Stomach (tissue), 9 donors: ENCODE measurements around the gene KIF12. TPM values are rescaled to one million over a fixed set of nuclear protein-coding genes. Genes with fewer than 3 reads are reported as not detected.

Source experiments
- DNase-seq, 2 donors: peaks; one replicate each; pipeline versions ENCODE4 v3.0.0 to v3.0.0-alpha.2; 2013 to 2019
- H3K27ac ChIP-seq, 5 donors: fragments of 200-600 bp in 4 of 5; sonication (generic) in 4 of 5; one replicate each; pipeline ENCODE4 v1.5.1; 2013 to 2019; ENCODE audit warnings: mild to moderate bottlenecking in 1 of 5, moderate library complexity in 1 of 5
- H3K27me3 ChIP-seq, 3 donors: fragments of 200-600 bp; sonication (generic); one replicate each; pipeline ENCODE4 v1.5.1; 2017 to 2019; ENCODE audit warnings: mixed run types in 1 of 3
- H3K36me3 ChIP-seq, 4 donors: fragments of 200-600 bp; sonication (generic); 1 replicate in 3 of 4; 2 replicates in 1 of 4; pipeline ENCODE4 v1.5.1; 2016 to 2019
- H3K4me1 ChIP-seq, 4 donors: fragments of 200-600 bp; sonication (generic); one replicate each; pipeline ENCODE4 v1.5.1; 2016 to 2019
- H3K4me3 ChIP-seq, 4 donors: fragments of 200-600 bp; sonication (generic) in 3 of 4; one replicate each; pipeline ENCODE4 v1.5.1; 2016 to 2019; ENCODE audit warnings: mild to moderate bottlenecking in 1 of 4
- H3K9me3 ChIP-seq, 4 donors: fragments of 200-600 bp; sonication (generic); one replicate each; pipeline ENCODE4 v1.5.1; 2016 to 2019
- EP300 ChIP-seq: sonication (generic); formaldehyde crosslinking; IDR thresholded peaks from one replicate; pipeline ENCODE4 v1.6.1; 2017; ENCODE audit warnings: antibody characterized with exemption
- POLR2A ChIP-seq, 4 donors: fragments of 450-650 bp; IDR thresholded peaks; one replicate each; pipeline ENCODE4 v1.6.1; 2016; ENCODE audit warnings: antibody characterized with exemption in 4 of 4, control low read depth in 2 of 4, mild to moderate bottlenecking in 1 of 4, moderate library complexity in 1 of 4
- POLR2AphosphoS5 ChIP-seq, 3 donors: sonication (generic); formaldehyde crosslinking; IDR thresholded peaks; one replicate each; pipeline ENCODE4 v1.6.1; 2016; ENCODE audit warnings: antibody characterized with exemption in 3 of 3
- WGBS, 5 donors: extraction: QIAGEN DNeasy Blood & Tissue Kit in 3 of 5; methylation state at CpG; one replicate each; pipeline versions ENCODE4 v1.1.5 to v1.1.7; 2013 to 2018; 5-methylcytosine and 5-hydroxymethylcytosine counted together
- intact Hi-C: fragments of 100-400 bp; cut with DNase I; formaldehyde crosslinking; loops from one replicate; pipeline ENCODE4 v1.15.1; 2023; ENCODE audit warnings: low total_unique reads
- polyA plus RNA-seq, 3 donors: library from polyadenylated mRNA; stranded (reverse); fragments of 200-250 nt; gene quantifications; one replicate each; pipeline ENCODE4 v1.2.3, GENCODE V29; 2013
- total RNA-seq, 5 donors: library from RNA; depleted of rRNA; stranded (reverse); fragments of >200 nt; gene quantifications; one replicate each; pipeline versions ENCODE4 v1.1.0 to v1.2.3, GENCODE V29; 2014 to 2016
- TF ChIP-seq, protein P1 (sequence below), 7 experiments: fragments of 450-650 bp in 4 of 7; fragments of 200-600 bp in 3 of 7; sonication (generic) in 3 of 7; IDR thresholded peaks; one replicate each; pipeline ENCODE4 v1.5.1; 2016 to 2019; ENCODE audit warnings: antibody characterized with exemption in 7 of 7, control low read depth in 2 of 7, mild to moderate bottlenecking in 1 of 7
- donor health status: healthy with polysubstance abuse.
- donor health status: Bipolar disorder and iron deficiency.
- donor health status: healthy.

Gene KIF12
- total and polyA plus RNA-seq, 8 donors, result 3.9 to 79.4 (median 17.5) TPM

DNA sequence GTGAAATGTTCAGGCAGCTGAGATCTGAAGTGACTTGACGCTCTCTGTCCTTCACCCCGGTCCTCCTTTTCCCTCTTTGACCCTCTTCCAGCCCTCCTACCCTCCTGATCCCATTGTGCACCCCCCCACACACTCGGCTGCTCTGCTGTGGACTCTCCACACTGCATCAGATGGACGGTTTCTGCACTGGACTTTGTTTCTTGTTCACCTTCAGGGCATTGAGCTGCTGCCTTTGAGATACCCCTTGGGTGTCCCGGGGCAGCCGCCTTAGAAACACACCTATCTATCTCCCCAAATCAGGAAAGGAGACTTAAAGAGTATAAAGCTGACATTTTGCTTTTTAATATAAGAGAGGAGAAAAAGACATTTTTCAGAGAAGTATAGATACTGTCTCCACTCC, 48.4 kb downstream of the KIF12 start:
- no peak for DNase-seq
- 79 to 94% (median 92%) methylated on average over 6 of the region's 6 CpGs for WGBS, 5 donors
- Histone ChIP-seq H3K27me3 (no peaks in the 10 kb centered on the region), H3K9me3 (no peaks in the 10 kb centered on the region), H3K27ac (no peak overlapping the region), H3K36me3 (peaks cover 18 to 73% (median 54%) of the 10 kb centered on the region in 4 donors), H3K4me1 (no peaks in the 10 kb centered on the region), H3K4me3 (no peak overlapping the region)
- intact Hi-C loops, result no loop called here
- no peak for TF ChIP-seq POLR2A (IDR thresholded peaks at IDR 0.05)
- TF ChIP-seq, protein P1, sequence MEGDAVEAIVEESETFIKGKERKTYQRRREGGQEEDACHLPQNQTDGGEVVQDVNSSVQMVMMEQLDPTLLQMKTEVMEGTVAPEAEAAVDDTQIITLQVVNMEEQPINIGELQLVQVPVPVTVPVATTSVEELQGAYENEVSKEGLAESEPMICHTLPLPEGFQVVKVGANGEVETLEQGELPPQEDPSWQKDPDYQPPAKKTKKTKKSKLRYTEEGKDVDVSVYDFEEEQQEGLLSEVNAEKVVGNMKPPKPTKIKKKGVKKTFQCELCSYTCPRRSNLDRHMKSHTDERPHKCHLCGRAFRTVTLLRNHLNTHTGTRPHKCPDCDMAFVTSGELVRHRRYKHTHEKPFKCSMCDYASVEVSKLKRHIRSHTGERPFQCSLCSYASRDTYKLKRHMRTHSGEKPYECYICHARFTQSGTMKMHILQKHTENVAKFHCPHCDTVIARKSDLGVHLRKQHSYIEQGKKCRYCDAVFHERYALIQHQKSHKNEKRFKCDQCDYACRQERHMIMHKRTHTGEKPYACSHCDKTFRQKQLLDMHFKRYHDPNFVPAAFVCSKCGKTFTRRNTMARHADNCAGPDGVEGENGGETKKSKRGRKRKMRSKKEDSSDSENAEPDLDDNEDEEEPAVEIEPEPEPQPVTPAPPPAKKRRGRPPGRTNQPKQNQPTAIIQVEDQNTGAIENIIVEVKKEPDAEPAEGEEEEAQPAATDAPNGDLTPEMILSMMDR (IDR thresholded peaks at IDR 0.05), result no peak
- TF ChIP-seq EP300, result no peak
- TF ChIP-seq POLR2AphosphoS5 (IDR thresholded peaks at IDR 0.05), result no peak

DNA sequence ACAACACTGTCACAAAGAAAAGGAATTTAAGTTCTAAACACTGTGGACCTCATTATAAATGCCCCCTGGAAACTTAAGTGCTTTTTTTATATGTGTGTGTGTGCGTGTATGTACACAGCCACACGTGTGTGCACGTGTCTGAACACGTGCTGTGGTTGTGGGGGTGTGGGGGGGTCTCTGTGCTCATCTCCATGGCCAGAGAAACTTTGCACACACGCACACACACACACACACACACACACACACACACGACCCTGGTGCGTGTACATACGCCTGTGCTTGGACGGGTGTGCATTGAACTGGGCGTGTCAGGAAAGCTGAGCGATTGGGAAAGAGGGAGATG, 48.9 kb downstream of the KIF12 start:
- H3K4me3 ChIP-seq, result no peak overlapping the region
- H3K9me3 ChIP-seq, result no peaks in the 10 kb centered on the region
- H3K27ac ChIP-seq, result no peak overlapping the region
- H3K27me3 ChIP-seq, result no peaks in the 10 kb centered on the region
- intact Hi-C loops, result no loop called here
- DNase-seq, result no peak
- peaks cover 18 to 72% (median 54%) of the 10 kb centered on the region in 4 donors for H3K36me3 ChIP-seq
- TF ChIP-seq, protein P1 (IDR thresholded peaks at IDR 0.05), result no peak
- TF ChIP-seq POLR2A (IDR thresholded peaks at IDR 0.05) (no peak), EP300 (no peak)
- WGBS, 5 donors, result 55 to 79% (median 69%) methylated on average over 11 of the region's 11 CpGs
- H3K4me1 ChIP-seq, result no peaks in the 10 kb centered on the region

DNA sequence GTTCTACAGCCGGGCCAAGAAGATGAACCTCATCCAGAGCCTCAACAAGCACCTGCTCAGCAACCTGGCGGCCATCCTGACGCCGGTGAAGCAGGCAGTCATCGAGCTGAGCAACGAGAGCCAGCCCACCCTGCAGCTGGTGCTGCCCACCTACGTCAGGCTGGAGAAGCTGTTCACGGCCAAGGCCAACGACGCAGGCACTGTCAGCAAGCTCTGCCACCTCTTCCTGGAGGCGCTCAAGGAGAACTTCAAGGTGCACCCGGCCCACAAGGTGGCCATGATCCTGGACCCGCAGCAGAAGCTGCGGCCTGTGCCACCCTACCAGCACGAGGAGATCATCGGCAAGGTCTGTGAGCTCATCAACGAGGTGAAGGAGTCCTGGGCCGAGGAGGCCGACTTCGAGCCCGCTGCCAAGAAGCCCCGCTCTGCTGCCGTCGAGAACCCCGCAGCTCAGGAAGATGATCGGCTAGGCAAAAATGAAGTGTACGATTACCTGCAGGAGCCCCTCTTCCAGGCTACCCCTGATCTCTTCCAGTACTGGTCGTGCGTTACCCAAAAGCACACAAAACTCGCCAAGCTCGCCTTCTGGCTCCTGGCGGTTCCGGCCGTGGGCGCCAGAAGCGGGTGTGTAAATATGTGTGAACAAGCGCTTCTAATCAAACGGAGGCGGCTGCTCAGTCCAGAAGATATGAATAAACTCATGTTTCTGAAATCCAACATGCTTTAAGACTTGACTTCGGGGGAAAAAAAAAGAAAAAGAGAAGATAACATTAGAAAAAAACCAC, 49.5 kb downstream of the KIF12 start:
- TF ChIP-seq EP300 (no peak), POLR2A (IDR thresholded peaks at IDR 0.05) (no peak), POLR2AphosphoS5 (IDR thresholded peaks at IDR 0.05) (no peak)
- TF ChIP-seq, protein P1 (IDR thresholded peaks at IDR 0.05), result no peak
- WGBS, 5 donors, result 64 to 87% (median 76%) methylated on average over 26 to 40 of the region's 40 CpGs
- no peak overlapping the region for H3K27ac ChIP-seq
- H3K9me3 ChIP-seq, result no peaks in the 10 kb centered on the region
- H3K4me3 ChIP-seq, result no peak overlapping the region
- no peaks in the 10 kb centered on the region for H3K4me1 ChIP-seq
- H3K27me3 ChIP-seq, result no peaks in the 10 kb centered on the region
- no peak for DNase-seq
- H3K36me3 ChIP-seq, result peaks cover 18 to 66% (median 54%) of the 10 kb centered on the region in 4 donors
- intact Hi-C loops, result no loop called here

DNA sequence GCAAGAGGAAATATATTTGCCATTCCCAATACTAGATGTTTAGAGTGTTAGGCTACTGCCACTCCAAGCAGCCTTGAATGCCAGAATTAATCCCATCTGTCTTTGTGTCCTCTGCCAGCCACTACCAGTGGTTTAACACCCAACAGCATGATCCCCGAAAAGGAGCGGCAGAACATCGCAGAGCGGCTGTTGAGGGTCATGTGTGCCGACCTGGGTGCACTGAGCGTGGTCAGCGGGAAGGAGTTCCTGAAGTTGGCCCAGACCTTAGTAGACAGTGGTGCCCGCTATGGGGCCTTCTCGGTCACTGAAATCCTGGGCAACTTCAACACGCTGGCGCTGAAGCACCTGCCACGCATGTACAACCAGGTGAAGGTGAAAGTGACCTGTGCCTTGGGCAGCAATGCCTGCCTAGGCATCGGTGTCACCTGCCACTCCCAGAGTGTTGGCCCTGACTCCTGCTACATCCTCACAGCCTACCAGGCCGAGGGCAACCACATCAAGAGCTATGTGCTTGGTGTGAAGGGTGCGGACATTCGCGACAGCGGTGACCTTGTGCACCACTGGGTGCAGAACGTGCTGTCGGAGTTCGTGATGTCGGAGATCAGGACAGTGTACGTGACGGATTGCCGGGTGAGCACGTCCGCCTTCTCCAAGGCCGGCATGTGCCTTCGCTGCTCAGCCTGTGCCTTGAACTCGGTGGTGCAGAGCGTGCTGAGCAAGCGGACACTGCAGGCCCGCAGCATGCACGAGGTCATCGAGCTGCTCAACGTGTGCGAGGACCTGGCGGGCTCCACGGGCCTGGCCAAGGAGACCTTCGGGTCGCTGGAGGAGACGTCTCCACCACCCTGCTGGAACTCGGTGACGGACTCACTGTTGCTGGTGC, 50.3 kb downstream of the KIF12 start:
- 96 to 97% (median 96%) methylated on average over 23 to 44 of the region's 44 CpGs for whole genome bisulfite sequencing, 5 donors
- peaks cover 18 to 62% (median 54%) of the 10 kb centered on the region in 4 donors for H3K36me3 ChIP-seq
- intact Hi-C loops, result no loop called here
- no peaks in the 10 kb centered on the region for H3K9me3 ChIP-seq
- H3K27me3 ChIP-seq, result no peaks in the 10 kb centered on the region
- no peaks in the 10 kb centered on the region for H3K4me1 ChIP-seq
- no peak for DNase-seq
- no peak overlapping the region for H3K4me3 ChIP-seq
- H3K27ac ChIP-seq, result no peak overlapping the region
- TF ChIP-seq POLR2A (IDR thresholded peaks at IDR 0.05), result no peak
- TF ChIP-seq POLR2AphosphoS5 (IDR thresholded peaks at IDR 0.05), result no peak
- no peak for TF ChIP-seq EP300
- TF ChIP-seq, protein P1 (IDR thresholded peaks at IDR 0.05), result no peak
